HepG2 (cell line): ENCODE measurements around the gene FRMD5. TPM values are rescaled to one million over a fixed set of nuclear protein-coding genes. Genes with fewer than 3 reads are reported as not detected.
A peak's percentile ranks its signal among the peaks of the same experiment; 100 is the strongest.

ENCODE experiments used
- ARID4A ChIP-seq: sonication (generic); formaldehyde crosslinking; IDR thresholded peaks from 2 replicates; pipeline ENCODE4 v1.5.0; 2020; ENCODE audit warnings: mild to moderate bottlenecking, missing genetic modification reagents, borderline replicate concordance
- EP300 ChIP-seq, 3 experiments: sonication (generic) in 1 of 3; formaldehyde crosslinking in 1 of 3; IDR thresholded peaks; 2 replicates each; pipeline versions ENCODE4 v1.5.1 to v1.6.1; 2011 to 2020; ENCODE audit warnings: low read depth in 2 of 3, low read length in 2 of 3, borderline replicate concordance in 1 of 3, improper control_type of control experiment in 1 of 3, mild to moderate bottlenecking in 1 of 3, missing genetic modification reagents in 1 of 3, moderate library complexity in 1 of 3
- GFI1 ChIP-seq: sonication (generic); formaldehyde crosslinking; IDR thresholded peaks from 2 replicates; pipeline ENCODE4 v1.5.0; 2020; ENCODE audit warnings: missing genetic modification reagents, mild to moderate bottlenecking, borderline replicate concordance
- NFATC3 ChIP-seq: sonication (generic); formaldehyde crosslinking; IDR thresholded peaks from 2 replicates; pipeline ENCODE4 v1.5.1; 2020; ENCODE audit warnings: mild to moderate bottlenecking, missing genetic modification reagents
- PCBP2 ChIP-seq: fragments of 200-400 bp; formaldehyde crosslinking; optimal IDR thresholded peaks from 2 replicates; pipeline ENCODE3; 2018; ENCODE audit warnings: low read length, low read depth; ENCODE audit not compliant: poor library complexity, severe bottlenecking
- PLSCR1 ChIP-seq: sonication (generic); formaldehyde crosslinking; IDR thresholded peaks from 2 replicates; pipeline ENCODE4 v1.5.0; 2020; ENCODE audit warnings: missing genetic modification reagents, mild to moderate bottlenecking, borderline replicate concordance
- SALL1 ChIP-seq: sonication (generic); formaldehyde crosslinking; IDR thresholded peaks from 2 replicates; pipeline ENCODE4 v1.8.0; 2022; ENCODE audit warnings: mild to moderate bottlenecking, missing genetic modification reagents
- SP4 ChIP-seq: sonication (generic); formaldehyde crosslinking; IDR thresholded peaks from 2 replicates; pipeline ENCODE4 v1.8.1; 2023; ENCODE audit warnings: mild to moderate bottlenecking, missing genetic modification reagents
- TEAD2 ChIP-seq: sonication (generic); formaldehyde crosslinking; IDR thresholded peaks from 2 replicates; pipeline ENCODE4 v1.9.0; 2021; ENCODE audit warnings: missing genetic modification reagents
- TFE3 ChIP-seq: IDR thresholded peaks from 2 replicates; pipeline ENCODE4 v1.6.1; 2016
- ZC3H4 ChIP-seq: sonication (generic); formaldehyde crosslinking; IDR thresholded peaks from 2 replicates; pipeline ENCODE4 v1.4.0; 2020; ENCODE audit warnings: missing genetic modification reagents, borderline replicate concordance
- ZNF274 ChIP-seq: sonication (generic); formaldehyde crosslinking; IDR thresholded peaks from 2 replicates; pipeline ENCODE4 v1.5.1; 2020; ENCODE audit warnings: mild to moderate bottlenecking, missing genetic modification reagents
- ZNF331 ChIP-seq: sonication (generic); formaldehyde crosslinking; IDR thresholded peaks from 2 replicates; pipeline ENCODE4 v1.4.0; 2020; ENCODE audit warnings: missing genetic modification reagents
- ZNF343 ChIP-seq: sonication (generic); formaldehyde crosslinking; IDR thresholded peaks from 2 replicates; pipeline ENCODE4 v1.4.0; 2020; ENCODE audit warnings: mild to moderate bottlenecking, missing genetic modification reagents
- ZNF350 ChIP-seq: sonication (generic); formaldehyde crosslinking; IDR thresholded peaks from 2 replicates; pipeline ENCODE4 v1.4.0; 2020; ENCODE audit warnings: mild to moderate bottlenecking, low read depth, missing genetic modification reagents, borderline replicate concordance
- ZNF468 ChIP-seq: sonication (generic); formaldehyde crosslinking; IDR thresholded peaks from 2 replicates; pipeline ENCODE4 v1.8.0; 2022; ENCODE audit warnings: mild to moderate bottlenecking, moderate library complexity, missing genetic modification reagents
- ZNF580 ChIP-seq: IDR thresholded peaks from 2 replicates; pipeline ENCODE4 v1.6.1; 2016; ENCODE audit warnings: low read depth, borderline replicate concordance
- ZNF724P ChIP-seq: sonication (generic); formaldehyde crosslinking; IDR thresholded peaks from 2 replicates; pipeline ENCODE4 v1.8.0; 2022; ENCODE audit warnings: missing genetic modification reagents, borderline replicate concordance
- ZNF83 ChIP-seq: sonication (generic); formaldehyde crosslinking; IDR thresholded peaks from 2 replicates; pipeline ENCODE4 v1.4.0; 2020; ENCODE audit warnings: missing genetic modification reagents, mild to moderate bottlenecking, borderline replicate concordance
- ZNF850 ChIP-seq: sonication (generic); formaldehyde crosslinking; conservative IDR thresholded peaks from 2 replicates; pipeline ENCODE4 v1.9.0; 2021; ENCODE audit warnings: mild to moderate bottlenecking, missing genetic modification reagents
- ZSCAN20 ChIP-seq: sonication (generic); formaldehyde crosslinking; IDR thresholded peaks from 2 replicates; pipeline ENCODE4 v1.4.0; 2020; ENCODE audit warnings: missing genetic modification reagents, mild to moderate bottlenecking, borderline replicate concordance
- ZSCAN22 ChIP-seq: sonication (generic); formaldehyde crosslinking; IDR thresholded peaks from 2 replicates; pipeline ENCODE4 v1.4.0; 2020; ENCODE audit warnings: mild to moderate bottlenecking, missing genetic modification reagents
- polyA plus RNA-seq, 8 experiments: library from polyadenylated mRNA; depleted of rRNA in 3 of 8; stranded (reverse) in 7 of 8; unstranded in 1 of 8; fragments of >200 nt; fragmentation: Illumina TruSeq in 4 of 8; extraction: Trizol in 4 of 8; gene quantifications; 2 replicates each; pipeline versions ENCODE4 v1.2.1 to v1.2.3, GENCODE V29; 2011 to 2016; ENCODE audit warnings: low read depth in 4 of 8, missing spikeins in 1 of 8, mixed read lengths in 1 of 8; ENCODE audit not compliant: insufficient read depth in 1 of 8
- total RNA-seq, 5 experiments: library from RNA; depleted of rRNA; stranded (reverse); fragments of >200 nt; fragmentation: Illumina TruSeq; extraction: Trizol; gene quantifications; 2 replicates each; pipeline ENCODE4 v1.2.3, GENCODE V29; 2016; ENCODE audit warnings: low read depth in 1 of 5

FRMD5 gene
- total and polyA plus RNA-seq, 2 of the 13 experiments (the other 11 are each of a cell fraction or from before 2014, with no cell fraction given), result 0.93 to 1.5 TPM

GRCh38 chr15:43824302-43825246, 370.5 kb downstream of the FRMD5 start, which contains the start of gene MFAP1 (continued):
- peak; percentile 81 for TF ChIP-seq ZNF350 (CRISPR knock-in tag)
- no peak for TF ChIP-seq ZNF468
- TF ChIP-seq SP4 (CRISPR knock-in tag), result peak; percentile 59; the same call in 1 of the 2 replicates
- TF ChIP-seq PLSCR1 (CRISPR knock-in tag), result no peak
- no peak for TF ChIP-seq ZSCAN22 (CRISPR knock-in tag)
- TF ChIP-seq TFE3 (CRISPR knock-in tag), result no peak
- no peak for TF ChIP-seq ZNF724P (CRISPR knock-in tag)
- TF ChIP-seq NFATC3 (CRISPR knock-in tag), result no peak
- no peak for TF ChIP-seq ZNF343 (CRISPR knock-in tag)
- TF ChIP-seq PCBP2, result no peak
- TF ChIP-seq ZNF274 (CRISPR knock-in tag), result peak; percentile 78
- TF ChIP-seq ZSCAN20, result peak; percentile 29; the same call in 1 of the 2 replicates
- TF ChIP-seq ZNF83, result no peak
- TF ChIP-seq EP300 (IDR thresholded peaks at IDR 0.05; ENCODE audit: low read depth in 2 of 2, low read length in 2 of 2), result no peak
- no peak for TF ChIP-seq EP300 (CRISPR knock-in tag; IDR thresholded peaks at IDR 0.05; ENCODE audit: borderline replicate concordance)
- TF ChIP-seq ARID4A (CRISPR knock-in tag), result peak; percentile 87; the same call in 1 of the 2 replicates
- no peak for TF ChIP-seq TEAD2 (CRISPR knock-in tag)
- no peak for TF ChIP-seq GFI1
- TF ChIP-seq ZNF580 (CRISPR knock-in tag), result peak; percentile 70; the same call in 1 of the 2 replicates
- TF ChIP-seq ZC3H4 (CRISPR knock-in tag), result no peak
- TF ChIP-seq ZNF850, result no peak
- TF ChIP-seq ZNF331 (CRISPR knock-in tag), result peak; percentile 60; the same call in 1 of the 2 replicates
- peak; percentile 75 for TF ChIP-seq SALL1 (CRISPR knock-in tag)
